GM23338 (cell line): Measurements from ENCODE around the gene FUT8. TPM values are rescaled to one million over a fixed set of nuclear protein-coding genes. Genes with fewer than 3 reads are reported as not detected.

Experiments
- ATAC-seq: fragments of 200-7000 bp; cut with Tn5 transposase; 3 replicates; pipeline ENCODE4 v1.9.1; 2020
- DNase-seq: peaks from one replicate; pipeline ENCODE4 v3.0.0-alpha.2; 2015; ENCODE audit warnings: low spot score
- H2AFZ ChIP-seq: fragments of 200-600 bp; sonication (generic); 2 replicates; pipeline ENCODE4 v1.8.0; 2016; ENCODE audit warnings: antibody characterized with exemption, mild to moderate bottlenecking, moderate library complexity
- H3F3A ChIP-seq: fragments of 200-600 bp; sonication (generic); replicated peaks from 2 replicates; pipeline ENCODE4 v1.8.0; 2017; ENCODE audit warnings: antibody characterized with exemption, mixed run types, low read depth
- H3K27ac ChIP-seq: fragments of 200-600 bp; sonication (generic); 2 replicates; pipeline ENCODE4 v1.6.1; 2016; ENCODE audit warnings: low read depth
- H3K27me3 ChIP-seq: fragments of 200-600 bp; sonication (generic); 2 replicates; pipeline ENCODE4 v1.8.0; 2016; ENCODE audit warnings: mild to moderate bottlenecking, mixed run types, moderate library complexity; ENCODE audit not compliant: insufficient read depth
- H3K36me3 ChIP-seq: fragments of 200-600 bp; sonication (generic); 2 replicates; pipeline ENCODE4 v1.8.0; 2016; ENCODE audit warnings: mild to moderate bottlenecking; ENCODE audit not compliant: insufficient read depth
- H3K4me1 ChIP-seq: fragments of 200-600 bp; sonication (generic); 2 replicates; pipeline ENCODE4 v1.8.0; 2016; ENCODE audit warnings: mild to moderate bottlenecking, moderate library complexity; ENCODE audit not compliant: insufficient read depth
- H3K4me2 ChIP-seq: fragments of 200-600 bp; sonication (generic); 2 replicates; pipeline ENCODE4 v1.7.1; 2017; ENCODE audit warnings: mixed run types
- H3K4me3 ChIP-seq: fragments of 200-600 bp; sonication (generic); 2 replicates; pipeline ENCODE4 v1.6.1; 2016; ENCODE audit warnings: mixed run types
- H3K79me2 ChIP-seq: fragments of 200-600 bp; sonication (generic); replicated peaks from 2 replicates; pipeline ENCODE4 v1.8.0; 2017; ENCODE audit warnings: mild to moderate bottlenecking; ENCODE audit not compliant: insufficient read depth
- H3K9me2 ChIP-seq: fragments of 200-600 bp; sonication (generic); 2 replicates; pipeline ENCODE4 v1.8.0; 2017; ENCODE audit not compliant: insufficient read depth
- H4K20me1 ChIP-seq: fragments of 200-600 bp; sonication (generic); replicated peaks from 2 replicates; pipeline ENCODE4 v1.8.0; 2017; ENCODE audit warnings: mild to moderate bottlenecking; ENCODE audit not compliant: insufficient read depth
- H3K27ac Mint-ChIP-seq: 2 replicates; pipeline ENCODE4 v1.8.0; 2020; ENCODE audit warnings: inconsistent platforms, mild to moderate bottlenecking, moderate library complexity, mixed read lengths
- H3K27me3 Mint-ChIP-seq: 3 replicates; pipeline ENCODE4 v1.8.0; 2022; ENCODE audit warnings: low read depth, mild to moderate bottlenecking, moderate library complexity, mixed read lengths, inconsistent platforms; ENCODE audit not compliant: insufficient read depth, poor library complexity
- H3K36me3 Mint-ChIP-seq: 3 replicates; pipeline ENCODE4 v1.8.0; 2021; ENCODE audit warnings: low read depth, mild to moderate bottlenecking, inconsistent platforms, moderate library complexity, mixed read lengths
- H3K4me1 Mint-ChIP-seq: 3 replicates; pipeline ENCODE4 v1.8.0; 2020; ENCODE audit warnings: mild to moderate bottlenecking, inconsistent platforms, mixed read lengths
- H3K4me3 Mint-ChIP-seq: 3 replicates; pipeline ENCODE4 v1.8.0; 2021; ENCODE audit warnings: moderate library complexity, mild to moderate bottlenecking, inconsistent platforms, mixed read lengths
- H3K9me3 Mint-ChIP-seq: 3 replicates; pipeline ENCODE4 v1.8.0; 2020; ENCODE audit warnings: moderate library complexity, mild to moderate bottlenecking, inconsistent platforms, mixed read lengths
- CREB1 ChIP-seq: fragments of 250-450 bp; sonication (Bioruptor Pico); IDR thresholded peaks from 2 replicates; pipeline ENCODE4 v1.5.0; 2020; ENCODE audit warnings: low read depth, mild to moderate bottlenecking, moderate library complexity
- EZH2 ChIP-seq: fragments of 200-600 bp; sonication (generic); IDR thresholded peaks from one replicate; pipeline ENCODE4 v1.8.0; 2017; ENCODE audit warnings: antibody characterized with exemption, mild to moderate bottlenecking, low read depth; ENCODE audit not compliant: unreplicated experiment
- EZH2phosphoT487 ChIP-seq: fragments of 200-600 bp; sonication (generic); IDR thresholded peaks from one replicate; pipeline ENCODE4 v1.8.1; 2018; ENCODE audit warnings: antibody characterized with exemption; ENCODE audit not compliant: unreplicated experiment
- JUNB ChIP-seq: IDR thresholded peaks from one replicate; pipeline ENCODE4 v1.6.1; 2016; ENCODE audit warnings: antibody characterized with exemption; ENCODE audit not compliant: unreplicated experiment
- NANOG ChIP-seq: IDR thresholded peaks from 2 replicates; pipeline ENCODE4 v1.6.1; 2016; ENCODE audit warnings: antibody characterized with exemption, borderline replicate concordance
- POLR2AphosphoS5 ChIP-seq: IDR thresholded peaks from 2 replicates; pipeline ENCODE4 v1.6.1; 2016; ENCODE audit warnings: antibody characterized with exemption, low read depth
- STAT1 ChIP-seq: IDR thresholded peaks from one replicate; pipeline ENCODE4 v1.6.1; 2016; ENCODE audit warnings: antibody characterized with exemption; ENCODE audit not compliant: unreplicated experiment
- ZNF114 ChIP-seq: fragments of 250-450 bp; sonication (Bioruptor Pico); IDR thresholded peaks from 2 replicates; pipeline ENCODE4 v1.5.0; 2020; ENCODE audit warnings: mild to moderate bottlenecking, moderate library complexity
- ZNF331 ChIP-seq: fragments of 250-450 bp; sonication (Bioruptor Pico); IDR thresholded peaks from 2 replicates; pipeline ENCODE4 v1.5.0; 2020; ENCODE audit warnings: low read depth, mild to moderate bottlenecking, moderate library complexity
- polyA plus RNA-seq: library from polyadenylated mRNA; unstranded; fragments of >200 nt; fragmentation: Nextera tagmentation; extraction: Ambion mirVana; gene quantifications from 2 replicates; pipeline ENCODE4 v1.2.1, GENCODE V29; 2016
- total RNA-seq: library from RNA; depleted of rRNA; stranded (reverse); fragments of >200 nt; shearing (Covaris generic); gene quantifications from 2 replicates; pipeline ENCODE4 v1.2.3, GENCODE V29; 2014
- TF ChIP-seq, protein P1 (sequence below): IDR thresholded peaks from 2 replicates; pipeline ENCODE4 v1.6.1; 2016; ENCODE audit warnings: antibody characterized with exemption
- TF ChIP-seq, protein P2 (sequence below): fragments of 250-450 bp; sonication (Bioruptor Pico); IDR thresholded peaks from 2 replicates; pipeline ENCODE4 v1.5.0; 2020; ENCODE audit warnings: mild to moderate bottlenecking, moderate library complexity
- TF ChIP-seq, protein P3 (sequence below), 2 experiments: fragments of 200-600 bp in 1 of 2; sonication (generic) in 1 of 2; conservative IDR thresholded peaks; 2 replicates each; pipeline versions ENCODE4 v1.5.1 to v1.6.1; 2016 to 2017; ENCODE audit warnings: antibody characterized with exemption in 2 of 2, low read depth in 2 of 2, mild to moderate bottlenecking in 2 of 2, moderate library complexity in 1 of 2
- TF ChIP-seq, protein P4 (sequence below): IDR thresholded peaks from one replicate; pipeline ENCODE4 v1.6.1; 2018; ENCODE audit warnings: antibody characterized with exemption; ENCODE audit not compliant: unreplicated experiment

Gene FUT8
- total and polyA plus RNA-seq, 2 experiments from 2014 or later = 8.2 to 23.2 TPM

DNA sequence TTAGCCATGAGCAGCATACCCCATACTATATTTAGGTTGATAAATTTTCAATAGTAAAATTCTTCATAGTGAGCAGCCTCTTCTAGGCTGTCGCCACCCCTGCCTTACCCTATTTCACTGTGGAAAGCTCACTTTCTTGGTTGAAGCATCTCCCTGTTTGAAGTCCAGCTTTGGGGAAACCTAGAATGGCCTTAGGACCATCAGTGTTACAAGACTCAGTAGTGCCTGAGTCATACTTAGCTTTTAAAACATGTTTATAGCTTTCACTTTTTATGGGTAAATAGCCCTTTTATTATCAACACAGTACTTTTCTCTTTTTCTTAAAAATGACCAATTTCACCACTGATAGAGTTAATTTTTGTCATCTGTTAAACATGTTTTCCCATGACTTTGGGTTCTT lies 37.1 kb downstream of the FUT8 start:
- H3K4me1 ChIP-seq = peaks cover 12% of the 10 kb centered on the region
- Mint-ChIP-seq H3K36me3 (peaks cover 12% of the 10 kb centered on the region; the same call in 2 of the 3 replicates), H3K4me3 (no peak overlapping the region), H3K27ac (no peak overlapping the region), H3K9me3 (peaks cover 21% of the 10 kb centered on the region; the same call in 2 of the 3 replicates), H3K4me1 (peaks cover 14% of the 10 kb centered on the region), H3K27me3 (peaks cover 2% of the 10 kb centered on the region)
- H3K79me2 ChIP-seq = no peaks in the 10 kb centered on the region
- H3K4me2 ChIP-seq = no peak overlapping the region
- no peak overlapping the region for H3K27ac ChIP-seq
- no peak for ATAC-seq
- H3K36me3 ChIP-seq = no peaks in the 10 kb centered on the region
- no peak overlapping the region for H2AFZ ChIP-seq
- H3K27me3 ChIP-seq = no peaks in the 10 kb centered on the region
- H3F3A ChIP-seq = no peaks in the 10 kb centered on the region
- DNase-seq = no peak
- no peak overlapping the region for H3K4me3 ChIP-seq
- H3K9me2 ChIP-seq = no peaks in the 10 kb centered on the region
- no peaks in the 10 kb centered on the region for H4K20me1 ChIP-seq
- no peak for TF ChIP-seq STAT1
- TF ChIP-seq JUNB = no peak
- TF ChIP-seq, protein P1, sequence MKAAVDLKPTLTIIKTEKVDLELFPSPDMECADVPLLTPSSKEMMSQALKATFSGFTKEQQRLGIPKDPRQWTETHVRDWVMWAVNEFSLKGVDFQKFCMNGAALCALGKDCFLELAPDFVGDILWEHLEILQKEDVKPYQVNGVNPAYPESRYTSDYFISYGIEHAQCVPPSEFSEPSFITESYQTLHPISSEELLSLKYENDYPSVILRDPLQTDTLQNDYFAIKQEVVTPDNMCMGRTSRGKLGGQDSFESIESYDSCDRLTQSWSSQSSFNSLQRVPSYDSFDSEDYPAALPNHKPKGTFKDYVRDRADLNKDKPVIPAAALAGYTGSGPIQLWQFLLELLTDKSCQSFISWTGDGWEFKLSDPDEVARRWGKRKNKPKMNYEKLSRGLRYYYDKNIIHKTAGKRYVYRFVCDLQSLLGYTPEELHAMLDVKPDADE = no peak
- TF ChIP-seq EZH2 = no peak
- TF ChIP-seq, protein P2, sequence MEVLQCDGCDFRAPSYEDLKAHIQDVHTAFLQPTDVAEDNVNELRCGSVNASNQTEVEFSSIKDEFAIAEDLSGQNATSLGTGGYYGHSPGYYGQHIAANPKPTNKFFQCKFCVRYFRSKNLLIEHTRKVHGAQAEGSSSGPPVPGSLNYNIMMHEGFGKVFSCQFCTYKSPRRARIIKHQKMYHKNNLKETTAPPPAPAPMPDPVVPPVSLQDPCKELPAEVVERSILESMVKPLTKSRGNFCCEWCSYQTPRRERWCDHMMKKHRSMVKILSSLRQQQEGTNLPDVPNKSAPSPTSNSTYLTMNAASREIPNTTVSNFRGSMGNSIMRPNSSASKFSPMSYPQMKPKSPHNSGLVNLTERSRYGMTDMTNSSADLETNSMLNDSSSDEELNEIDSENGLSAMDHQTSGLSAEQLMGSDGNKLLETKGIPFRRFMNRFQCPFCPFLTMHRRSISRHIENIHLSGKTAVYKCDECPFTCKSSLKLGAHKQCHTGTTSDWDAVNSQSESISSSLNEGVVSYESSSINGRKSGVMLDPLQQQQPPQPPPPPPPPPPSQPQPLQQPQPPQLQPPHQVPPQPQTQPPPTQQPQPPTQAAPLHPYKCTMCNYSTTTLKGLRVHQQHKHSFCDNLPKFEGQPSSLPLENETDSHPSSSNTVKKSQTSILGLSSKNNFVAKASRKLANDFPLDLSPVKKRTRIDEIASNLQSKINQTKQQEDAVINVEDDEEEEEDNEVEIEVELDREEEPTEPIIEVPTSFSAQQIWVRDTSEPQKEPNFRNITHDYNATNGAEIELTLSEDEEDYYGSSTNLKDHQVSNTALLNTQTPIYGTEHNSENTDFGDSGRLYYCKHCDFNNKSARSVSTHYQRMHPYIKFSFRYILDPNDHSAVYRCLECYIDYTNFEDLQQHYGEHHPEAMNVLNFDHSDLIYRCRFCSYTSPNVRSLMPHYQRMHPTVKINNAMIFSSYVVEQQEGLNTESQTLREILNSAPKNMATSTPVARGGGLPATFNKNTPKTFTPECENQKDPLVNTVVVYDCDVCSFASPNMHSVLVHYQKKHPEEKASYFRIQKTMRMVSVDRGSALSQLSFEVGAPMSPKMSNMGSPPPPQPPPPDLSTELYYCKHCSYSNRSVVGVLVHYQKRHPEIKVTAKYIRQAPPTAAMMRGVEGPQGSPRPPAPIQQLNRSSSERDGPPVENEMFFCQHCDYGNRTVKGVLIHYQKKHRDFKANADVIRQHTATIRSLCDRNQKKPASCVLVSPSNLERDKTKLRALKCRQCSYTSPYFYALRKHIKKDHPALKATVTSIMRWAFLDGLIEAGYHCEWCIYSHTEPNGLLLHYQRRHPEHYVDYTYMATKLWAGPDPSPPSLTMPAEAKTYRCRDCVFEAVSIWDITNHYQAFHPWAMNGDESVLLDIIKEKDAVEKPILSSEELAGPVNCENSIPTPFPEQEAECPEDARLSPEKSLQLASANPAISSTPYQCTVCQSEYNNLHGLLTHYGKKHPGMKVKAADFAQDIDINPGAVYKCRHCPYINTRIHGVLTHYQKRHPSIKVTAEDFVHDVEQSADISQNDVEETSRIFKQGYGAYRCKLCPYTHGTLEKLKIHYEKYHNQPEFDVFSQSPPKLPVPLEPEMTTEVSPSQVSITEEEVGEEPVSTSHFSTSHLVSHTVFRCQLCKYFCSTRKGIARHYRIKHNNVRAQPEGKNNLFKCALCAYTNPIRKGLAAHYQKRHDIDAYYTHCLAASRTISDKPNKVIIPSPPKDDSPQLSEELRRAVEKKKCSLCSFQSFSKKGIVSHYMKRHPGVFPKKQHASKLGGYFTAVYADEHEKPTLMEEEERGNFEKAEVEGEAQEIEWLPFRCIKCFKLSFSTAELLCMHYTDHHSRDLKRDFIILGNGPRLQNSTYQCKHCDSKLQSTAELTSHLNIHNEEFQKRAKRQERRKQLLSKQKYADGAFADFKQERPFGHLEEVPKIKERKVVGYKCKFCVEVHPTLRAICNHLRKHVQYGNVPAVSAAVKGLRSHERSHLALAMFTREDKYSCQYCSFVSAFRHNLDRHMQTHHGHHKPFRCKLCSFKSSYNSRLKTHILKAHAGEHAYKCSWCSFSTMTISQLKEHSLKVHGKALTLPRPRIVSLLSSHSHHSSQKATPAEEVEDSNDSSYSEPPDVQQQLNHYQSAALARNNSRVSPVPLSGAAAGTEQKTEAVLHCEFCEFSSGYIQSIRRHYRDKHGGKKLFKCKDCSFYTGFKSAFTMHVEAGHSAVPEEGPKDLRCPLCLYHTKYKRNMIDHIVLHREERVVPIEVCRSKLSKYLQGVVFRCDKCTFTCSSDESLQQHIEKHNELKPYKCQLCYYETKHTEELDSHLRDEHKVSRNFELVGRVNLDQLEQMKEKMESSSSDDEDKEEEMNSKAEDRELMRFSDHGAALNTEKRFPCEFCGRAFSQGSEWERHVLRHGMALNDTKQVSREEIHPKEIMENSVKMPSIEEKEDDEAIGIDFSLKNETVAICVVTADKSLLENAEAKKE = no peak
- TF ChIP-seq, protein P3, sequence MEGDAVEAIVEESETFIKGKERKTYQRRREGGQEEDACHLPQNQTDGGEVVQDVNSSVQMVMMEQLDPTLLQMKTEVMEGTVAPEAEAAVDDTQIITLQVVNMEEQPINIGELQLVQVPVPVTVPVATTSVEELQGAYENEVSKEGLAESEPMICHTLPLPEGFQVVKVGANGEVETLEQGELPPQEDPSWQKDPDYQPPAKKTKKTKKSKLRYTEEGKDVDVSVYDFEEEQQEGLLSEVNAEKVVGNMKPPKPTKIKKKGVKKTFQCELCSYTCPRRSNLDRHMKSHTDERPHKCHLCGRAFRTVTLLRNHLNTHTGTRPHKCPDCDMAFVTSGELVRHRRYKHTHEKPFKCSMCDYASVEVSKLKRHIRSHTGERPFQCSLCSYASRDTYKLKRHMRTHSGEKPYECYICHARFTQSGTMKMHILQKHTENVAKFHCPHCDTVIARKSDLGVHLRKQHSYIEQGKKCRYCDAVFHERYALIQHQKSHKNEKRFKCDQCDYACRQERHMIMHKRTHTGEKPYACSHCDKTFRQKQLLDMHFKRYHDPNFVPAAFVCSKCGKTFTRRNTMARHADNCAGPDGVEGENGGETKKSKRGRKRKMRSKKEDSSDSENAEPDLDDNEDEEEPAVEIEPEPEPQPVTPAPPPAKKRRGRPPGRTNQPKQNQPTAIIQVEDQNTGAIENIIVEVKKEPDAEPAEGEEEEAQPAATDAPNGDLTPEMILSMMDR (conservative IDR thresholded peaks at IDR 0.05; ENCODE audit: low read depth in 2 of 2) = no peak
- no peak for TF ChIP-seq ZNF331 (CRISPR knock-in tag)
- TF ChIP-seq, protein P4, sequence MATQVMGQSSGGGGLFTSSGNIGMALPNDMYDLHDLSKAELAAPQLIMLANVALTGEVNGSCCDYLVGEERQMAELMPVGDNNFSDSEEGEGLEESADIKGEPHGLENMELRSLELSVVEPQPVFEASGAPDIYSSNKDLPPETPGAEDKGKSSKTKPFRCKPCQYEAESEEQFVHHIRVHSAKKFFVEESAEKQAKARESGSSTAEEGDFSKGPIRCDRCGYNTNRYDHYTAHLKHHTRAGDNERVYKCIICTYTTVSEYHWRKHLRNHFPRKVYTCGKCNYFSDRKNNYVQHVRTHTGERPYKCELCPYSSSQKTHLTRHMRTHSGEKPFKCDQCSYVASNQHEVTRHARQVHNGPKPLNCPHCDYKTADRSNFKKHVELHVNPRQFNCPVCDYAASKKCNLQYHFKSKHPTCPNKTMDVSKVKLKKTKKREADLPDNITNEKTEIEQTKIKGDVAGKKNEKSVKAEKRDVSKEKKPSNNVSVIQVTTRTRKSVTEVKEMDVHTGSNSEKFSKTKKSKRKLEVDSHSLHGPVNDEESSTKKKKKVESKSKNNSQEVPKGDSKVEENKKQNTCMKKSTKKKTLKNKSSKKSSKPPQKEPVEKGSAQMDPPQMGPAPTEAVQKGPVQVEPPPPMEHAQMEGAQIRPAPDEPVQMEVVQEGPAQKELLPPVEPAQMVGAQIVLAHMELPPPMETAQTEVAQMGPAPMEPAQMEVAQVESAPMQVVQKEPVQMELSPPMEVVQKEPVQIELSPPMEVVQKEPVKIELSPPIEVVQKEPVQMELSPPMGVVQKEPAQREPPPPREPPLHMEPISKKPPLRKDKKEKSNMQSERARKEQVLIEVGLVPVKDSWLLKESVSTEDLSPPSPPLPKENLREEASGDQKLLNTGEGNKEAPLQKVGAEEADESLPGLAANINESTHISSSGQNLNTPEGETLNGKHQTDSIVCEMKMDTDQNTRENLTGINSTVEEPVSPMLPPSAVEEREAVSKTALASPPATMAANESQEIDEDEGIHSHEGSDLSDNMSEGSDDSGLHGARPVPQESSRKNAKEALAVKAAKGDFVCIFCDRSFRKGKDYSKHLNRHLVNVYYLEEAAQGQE = no peak
- no peak for TF ChIP-seq CREB1 (CRISPR knock-in tag)
- TF ChIP-seq EZH2phosphoT487 = no peak
- no peak for TF ChIP-seq ZNF114 (CRISPR knock-in tag)
- TF ChIP-seq POLR2AphosphoS5 = no peak
- TF ChIP-seq NANOG = no peak
